BLaER1 treated with 17β-estradiol and CSF1 and Interleukin-3, amounts not matched to agents 10 nM and 100 nM (cell line): ENCODE results near the gene REEP6.

Experiments used
- H3K27ac ChIP-seq, 11 experiments: shearing (Covaris generic); formaldehyde crosslinking; 2 replicates each; pipeline ENCODE4 v1.8.1; 2022
- H3K27me3 ChIP-seq, 11 experiments: shearing (Covaris generic); formaldehyde crosslinking; 2 replicates each; pipeline ENCODE4 v1.8.1; 2022
- H3K36me3 ChIP-seq, 11 experiments: shearing (Covaris generic); formaldehyde crosslinking; 2 replicates each; pipeline ENCODE4 v1.8.1; 2022
- H3K4me1 ChIP-seq, 10 experiments: shearing (Covaris generic); formaldehyde crosslinking; 2 replicates each; pipeline ENCODE4 v1.8.1; 2022
- H3K4me2 ChIP-seq, 11 experiments: shearing (Covaris generic); formaldehyde crosslinking; 2 replicates each; pipeline ENCODE4 v1.8.1; 2022
- H3K4me3 ChIP-seq, 10 experiments: shearing (Covaris generic); formaldehyde crosslinking; 2 replicates each; pipeline ENCODE4 v1.8.1; 2022
- H3K9ac ChIP-seq, 11 experiments: shearing (Covaris generic); formaldehyde crosslinking; 2 replicates each; pipeline ENCODE4 v1.8.1; 2022
- H3K9me3 ChIP-seq, 11 experiments: shearing (Covaris generic); formaldehyde crosslinking; replicated peaks in 1 of 11; 2 replicates each; pipeline ENCODE4 v1.8.1; 2022
- H4K20me1 ChIP-seq, 11 experiments: shearing (Covaris generic); formaldehyde crosslinking; 2 replicates each; pipeline ENCODE4 v1.8.1; 2022
- Cebpa-rat ChIP-seq, 11 experiments: shearing (Covaris generic); IDR thresholded peaks; 2 replicates each; pipeline ENCODE4 v1.8.1; 2022

Gene REEP6

GRCh38 chr19:1522838-1523237 is 31.9 kb downstream of the REEP6 start:
- no peak for TF ChIP-seq Cebpa-rat (IDR thresholded peaks at IDR 0.05)
- Histone ChIP-seq H3K9ac (no peak overlapping the region), H3K9me3 (0 out of 22 replicates have a peak, but pooled peaks cover 0 to 4% (median 0%) of the 10 kb centered on the region in 11 experiments), H3K4me3 (no peak overlapping the region), H3K4me2 (no peak overlapping the region; a peak in 1 of 22 replicates), H4K20me1 (peaks cover 0 to 22% (median 0%) of the 10 kb centered on the region in 11 experiments; a peak in 2 of 22 replicates), H3K4me1 (peaks cover 8 to 28% (median 21%) of the 10 kb centered on the region in 10 experiments), H3K36me3 (no peaks in the 10 kb centered on the region), H3K27me3 (peaks cover 20 to 36% (median 30%) of the 10 kb centered on the region in 11 experiments; a peak in 20 of 22 replicates), H3K27ac (no peak overlapping the region)

DNA sequence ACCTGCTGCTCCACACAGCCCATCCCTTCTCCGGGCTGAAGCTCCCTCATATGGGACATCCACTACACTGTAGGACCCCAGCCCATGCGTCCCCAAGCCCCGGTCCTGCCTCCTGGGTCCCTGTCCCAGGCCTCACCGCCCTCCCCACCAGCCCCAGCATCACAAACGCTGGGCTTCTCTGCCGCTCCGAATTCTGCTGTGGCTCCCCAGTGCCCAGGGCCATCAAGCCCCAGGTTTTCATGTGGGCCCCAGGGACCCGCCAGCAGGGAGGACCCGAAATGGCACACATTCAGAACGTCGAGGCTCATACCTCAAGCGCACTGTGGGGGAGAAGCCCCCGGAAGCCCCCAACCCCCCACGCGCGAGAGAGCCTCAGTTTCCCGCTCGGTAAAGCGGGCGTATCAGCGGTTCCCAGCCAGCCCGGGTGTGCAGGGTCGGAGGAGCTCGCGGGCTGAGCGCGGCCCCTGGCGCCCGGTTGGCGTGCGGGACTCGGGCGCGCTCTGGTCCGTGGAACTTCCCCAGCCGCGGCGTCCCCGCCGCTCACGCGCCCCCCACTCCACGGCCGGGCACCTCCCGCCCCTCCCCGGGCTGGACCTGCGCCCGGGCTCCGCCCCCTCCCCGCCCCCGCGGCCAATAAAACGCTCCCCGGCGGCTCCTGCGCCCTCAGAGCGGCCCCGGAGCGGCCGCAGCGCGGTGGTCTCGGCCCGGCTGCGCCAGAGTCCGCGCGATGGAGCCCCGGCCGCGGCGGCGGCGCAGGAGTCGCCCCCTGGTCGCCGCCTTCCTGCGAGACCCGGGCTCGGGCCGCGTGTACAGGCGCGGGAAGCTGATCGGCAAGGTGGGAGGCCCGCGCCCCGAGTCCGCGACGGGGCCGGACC is 32.7 kb downstream of the REEP6 start, which contains the start of gene PLK5:
Gene PLK5, plus strand, starts transcription at position 666 of the 875 bp plus-strand sequence. CDS start 2,920 bp downstream, outside the sequence.
- H3K4me1 ChIP-seq = peaks cover 8 to 28% (median 21%) of the 10 kb centered on the region in 10 experiments
- H3K9ac ChIP-seq = no peak within 1 kb of the TSS
- no peaks in the 10 kb centered on the region for H3K36me3 ChIP-seq
- peaks cover 0 to 25% (median 0%) of the 10 kb centered on the region in 11 experiments; a peak in 2 of 22 replicates for H4K20me1 ChIP-seq
- no peak within 1 kb of the TSS for H3K4me2 ChIP-seq
- peaks cover 20 to 36% (median 30%) of the 10 kb centered on the region in 11 experiments; a peak in 20 of 22 replicates for H3K27me3 ChIP-seq
- H3K9me3 ChIP-seq = 0 out of 22 replicates have a peak, but pooled peaks cover 0 to 4% (median 0%) of the 10 kb centered on the region in 11 experiments
- no peak for TF ChIP-seq Cebpa-rat (IDR thresholded peaks at IDR 0.05)
- H3K27ac ChIP-seq = no peak within 1 kb of the TSS
- H3K4me3 ChIP-seq = no peak within 1 kb of the TSS

- Histone ChIP-seq H3K27ac (no peak overlapping the region), H3K27me3 (peaks cover 20 to 36% (median 30%) of the 10 kb centered on the region in 11 experiments; a peak in 20 of 22 replicates), H3K9ac (no peak overlapping the region), H3K4me1 (peaks cover 8 to 28% (median 21%) of the 10 kb centered on the region in 10 experiments), H3K36me3 (no peaks in the 10 kb centered on the region), H3K9me3 (0 out of 22 replicates have a peak, but pooled peaks cover 0 to 4% (median 0%) of the 10 kb centered on the region in 11 experiments), H3K4me2 (no peak overlapping the region), H4K20me1 (peaks cover 0 to 30% (median 0%) of the 10 kb centered on the region in 11 experiments; a peak in 2 of 22 replicates), H3K4me3 (no peak overlapping the region)
- no peak for TF ChIP-seq Cebpa-rat (IDR thresholded peaks at IDR 0.05)
Observed at GRCh38 chr19:1524287-1524971, 33.4 kb downstream of the REEP6 start.

DNA sequence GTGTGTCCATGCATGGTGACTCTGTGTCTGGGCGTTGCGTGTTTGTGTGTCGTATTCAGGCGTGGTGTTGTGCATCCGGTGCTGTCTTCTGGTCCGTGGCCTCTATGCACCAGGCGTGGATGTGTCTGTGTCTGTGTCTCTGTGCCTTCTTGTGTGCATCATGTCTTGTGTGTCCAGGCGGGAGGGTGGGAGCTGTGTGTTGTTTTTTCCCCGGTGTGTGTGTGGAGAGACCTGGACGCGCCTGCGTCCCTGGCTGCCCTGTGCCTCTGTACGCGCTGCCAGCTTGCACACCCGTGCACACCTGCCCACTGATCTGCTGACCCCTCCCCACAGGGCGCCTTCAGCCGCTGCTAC is 34.0 kb downstream of the REEP6 start:
- H3K4me2 ChIP-seq = no peak overlapping the region
- H3K27me3 ChIP-seq = peaks cover 20 to 36% (median 30%) of the 10 kb centered on the region in 11 experiments; a peak in 20 of 22 replicates
- no peak overlapping the region for H3K4me3 ChIP-seq
- no peak for TF ChIP-seq Cebpa-rat (IDR thresholded peaks at IDR 0.05)
- H3K27ac ChIP-seq = no peak overlapping the region
- H3K36me3 ChIP-seq = no peaks in the 10 kb centered on the region
- 0 out of 22 replicates have a peak, but pooled peaks cover 0 to 4% (median 0%) of the 10 kb centered on the region in 11 experiments for H3K9me3 ChIP-seq
- peaks cover 7 to 26% (median 20%) of the 10 kb centered on the region in 10 experiments for H3K4me1 ChIP-seq
- no peak overlapping the region for H3K9ac ChIP-seq
- H4K20me1 ChIP-seq = peaks cover 0 to 32% (median 0%) of the 10 kb centered on the region in 11 experiments; a peak in 2 of 22 replicates

GRCh38 chr19:1525343-1525742 is 34.4 kb downstream of the REEP6 start:
- no peak overlapping the region for H3K9ac ChIP-seq
- peaks cover 20 to 36% (median 30%) of the 10 kb centered on the region in 11 experiments; a peak in 20 of 22 replicates for H3K27me3 ChIP-seq

GRCh38 chr19:1526066-1526778 is 35.2 kb downstream of the REEP6 start:
- Histone ChIP-seq H3K4me3 (no peak overlapping the region), H4K20me1 (peaks cover 0 to 32% (median 0%) of the 10 kb centered on the region in 11 experiments; a peak in 2 of 22 replicates), H3K36me3 (no peaks in the 10 kb centered on the region), H3K9ac (no peak overlapping the region), H3K4me2 (no peak overlapping the region), H3K27ac (no peak overlapping the region), H3K27me3 (peaks cover 20 to 36% (median 30%) of the 10 kb centered on the region in 11 experiments; a peak in 20 of 22 replicates), H3K4me1 (peaks cover 0 to 14% (median 9%) of the 10 kb centered on the region in 10 experiments; a peak in 15 of 20 replicates), H3K9me3 (0 out of 22 replicates have a peak, but pooled peaks cover 0 to 4% (median 0%) of the 10 kb centered on the region in 11 experiments)
- no peak for TF ChIP-seq Cebpa-rat (IDR thresholded peaks at IDR 0.05)

More at GRCh38 chr19:1525343-1525742, 34.4 kb downstream of the REEP6 start:
- Histone ChIP-seq H3K9me3 (0 out of 22 replicates have a peak, but pooled peaks cover 0 to 4% (median 0%) of the 10 kb centered on the region in 11 experiments), H4K20me1 (peaks cover 0 to 32% (median 0%) of the 10 kb centered on the region in 11 experiments; a peak in 2 of 22 replicates), H3K4me1 (peaks cover 3 to 22% (median 16%) of the 10 kb centered on the region in 10 experiments), H3K4me3 (no peak overlapping the region), H3K27ac (no peak overlapping the region), H3K36me3 (no peaks in the 10 kb centered on the region), H3K4me2 (no peak overlapping the region)
- no peak for TF ChIP-seq Cebpa-rat (IDR thresholded peaks at IDR 0.05)

GRCh38 chr19:1526979-1527649 is 36.1 kb downstream of the REEP6 start:
- H3K36me3 ChIP-seq = no peaks in the 10 kb centered on the region
- peaks cover 16 to 36% (median 30%) of the 10 kb centered on the region in 11 experiments; a peak in 20 of 22 replicates for H3K27me3 ChIP-seq
- peaks cover 0 to 5% (median under 1%) of the 10 kb centered on the region in 10 experiments; a peak in 12 of 20 replicates for H3K4me1 ChIP-seq
- H3K4me3 ChIP-seq = no peak overlapping the region
- no peak overlapping the region for H3K27ac ChIP-seq
- TF ChIP-seq Cebpa-rat (IDR thresholded peaks at IDR 0.05) = peak in 1 of 11 experiments; percentile 40; a peak in 2 of 22 replicates
- H3K4me2 ChIP-seq = no peak overlapping the region
- H3K9me3 ChIP-seq = 0 out of 22 replicates have a peak, but pooled peaks cover 0 to 4% (median 0%) of the 10 kb centered on the region in 11 experiments
- H3K9ac ChIP-seq = no peak overlapping the region
- H4K20me1 ChIP-seq = peaks cover 0 to 32% (median 0%) of the 10 kb centered on the region in 11 experiments; a peak in 2 of 22 replicates
